HG02763 (cell line): ENCODE data around the gene PAX7.
"Not testable (repeated sequence)": the region's sequence is repeated elsewhere in the genome, so short reads cannot be mapped to it uniquely, and the experiment has no call there.

Experiments used
- ATAC-seq: cut with Tn5 transposase; IDR thresholded peaks from one replicate; pipeline ENCODE4 v1.9.1; 2021; ENCODE audit warnings: mild to moderate bottlenecking, moderate library complexity; ENCODE audit not compliant: unreplicated experiment

PAX7 gene

GRCh38 chr1:18749569-18749968, 118.9 kb downstream of the PAX7 start:
- no peak for ATAC-seq

- ATAC-seq = no peak
Measured at GRCh38 chr1:18750600-18750999, 120.0 kb downstream of the PAX7 start.

GRCh38 chr1:18751425-18751824, 120.8 kb downstream of the PAX7 start:
- ATAC-seq = no peak

- ATAC-seq = no peak
Measured at GRCh38 chr1:18752409-18752808, 121.8 kb downstream of the PAX7 start.

GRCh38 chr1:18760156-18760555, 129.5 kb downstream of the PAX7 start:
- no peak for ATAC-seq

- ATAC-seq = no peak
Measured at GRCh38 chr1:18761948-18762840, 131.5 kb downstream of the PAX7 start.

- no peak for ATAC-seq
Measured at GRCh38 chr1:18764362-18764761, 133.7 kb downstream of the PAX7 start.

GRCh38 chr1:18765725-18766124, 135.1 kb downstream of the PAX7 start:
- ATAC-seq = no peak

GRCh38 chr1:18766328-18766727, 135.7 kb downstream of the PAX7 start:
- ATAC-seq = no peak

- not testable (repeated sequence) for ATAC-seq
Measured at GRCh38 chr1:18767576-18767975, 136.9 kb downstream of the PAX7 start.

GRCh38 chr1:18768086-18768485, 137.4 kb downstream of the PAX7 start:
- ATAC-seq = no peak

- ATAC-seq = no peak
Measured at GRCh38 chr1:18769140-18769539, 138.5 kb downstream of the PAX7 start.

GRCh38 chr1:18770799-18771198, 140.2 kb downstream of the PAX7 start:
- ATAC-seq = no peak

GRCh38 chr1:18773753-18774152, 143.1 kb downstream of the PAX7 start:
- ATAC-seq = no peak

GRCh38 chr1:18775341-18775740, 144.7 kb downstream of the PAX7 start:
- no peak for ATAC-seq

GRCh38 chr1:18776777-18777176, 146.1 kb downstream of the PAX7 start:
- no peak for ATAC-seq

- no peak for ATAC-seq
Measured at GRCh38 chr1:18778437-18778836, 147.8 kb downstream of the PAX7 start.

GRCh38 chr1:18781031-18781430, 150.4 kb downstream of the PAX7 start:
- ATAC-seq = no peak

GRCh38 chr1:18783705-18784481, 153.2 kb downstream of the PAX7 start:
- ATAC-seq = no peak

GRCh38 chr1:18784482-18784831, 153.8 kb downstream of the PAX7 start:
- ATAC-seq = no peak

- no peak for ATAC-seq
Measured at GRCh38 chr1:18786149-18786548, 155.5 kb downstream of the PAX7 start.

- ATAC-seq = no peak
Measured at GRCh38 chr1:18787825-18788385, 157.3 kb downstream of the PAX7 start.
